SU-DHL-6 (cell line): ENCODE results near the gene EIF3K.

Experiments
- H2AFZ ChIP-seq: fragments of 200-600 bp; sonication (generic); 2 replicates; pipeline ENCODE4 v1.6.1; 2014; ENCODE audit warnings: low read depth, mild to moderate bottlenecking, moderate library complexity, mixed read lengths, antibody characterized with exemption, low read length; ENCODE audit not compliant: severe bottlenecking
- H3F3A ChIP-seq: fragments of 200-600 bp; shearing (Covaris generic); 2 replicates; pipeline ENCODE4 v1.6.0; 2016; ENCODE audit warnings: antibody characterized with exemption, mild to moderate bottlenecking; ENCODE audit not compliant: insufficient read depth
- H3K27ac ChIP-seq: fragments of 200-600 bp; sonication (generic); 2 replicates; pipeline ENCODE4 v1.5.1; 2016; ENCODE audit warnings: low read depth, mild to moderate bottlenecking, low read length, moderate library complexity, mixed read lengths
- H3K27me3 ChIP-seq: fragments of 200-600 bp; sonication (generic), shearing (Covaris generic); 2 replicates; pipeline ENCODE4 v1.6.0; 2014; ENCODE audit warnings: mild to moderate bottlenecking, low read length
- H3K36me3 ChIP-seq: fragments of 200-600 bp; sonication (generic); 2 replicates; pipeline ENCODE4 v1.6.1; 2014; ENCODE audit warnings: mild to moderate bottlenecking, low read length, mixed read lengths
- H3K4me2 ChIP-seq: fragments of 300-600, 200-600 bp; shearing (Covaris generic), sonication (generic); 2 replicates; pipeline ENCODE4 v1.6.0; 2014; ENCODE audit warnings: low read length, low read depth, mild to moderate bottlenecking; ENCODE audit not compliant: poor library complexity, severe bottlenecking
- H3K4me3 ChIP-seq: fragments of 200-600 bp; sonication (generic); 2 replicates; pipeline ENCODE4 v1.5.1; 2014; ENCODE audit warnings: antibody characterized with exemption, low read length, mild to moderate bottlenecking, mixed read lengths; ENCODE audit not compliant: insufficient read depth, poor library complexity, severe bottlenecking
- H3K79me2 ChIP-seq: fragments of 200-600 bp; sonication (generic); 2 replicates; pipeline ENCODE4 v1.6.1; 2014; ENCODE audit warnings: mild to moderate bottlenecking, low read length, moderate library complexity; ENCODE audit not compliant: insufficient read depth
- H3K9ac ChIP-seq: fragments of 200-600 bp; sonication (generic); 2 replicates; pipeline ENCODE4 v1.7.0; 2014; ENCODE audit warnings: mild to moderate bottlenecking, low read length
- H3K9me2 ChIP-seq: fragments of 200-600 bp; sonication (generic); replicated peaks from 2 replicates; pipeline ENCODE4 v1.6.1; 2014; ENCODE audit warnings: low read length; ENCODE audit not compliant: insufficient read depth
- H3K9me3 ChIP-seq: fragments of 200-600 bp; sonication (generic); 2 replicates; pipeline ENCODE4 v1.6.1; 2014; ENCODE audit warnings: low read length, mixed read lengths; ENCODE audit not compliant: insufficient read depth
- H4K20me1 ChIP-seq: fragments of 200-600 bp; sonication (generic); 2 replicates; pipeline ENCODE4 v1.6.1; 2014; ENCODE audit warnings: low read depth, mild to moderate bottlenecking, antibody characterized with exemption, low read length, moderate library complexity, mixed read lengths
- CTCF ChIP-seq: fragments of 200-600 bp; sonication (generic); IDR thresholded peaks from one replicate; pipeline ENCODE4 v1.5.1; 2017; ENCODE audit warnings: antibody characterized with exemption, mild to moderate bottlenecking, low read length, moderate library complexity; ENCODE audit not compliant: insufficient read depth, poor library complexity, severe bottlenecking
- EZH2phosphoT487 ChIP-seq: fragments of 200-600 bp; sonication (generic), shearing (Covaris generic); conservative IDR thresholded peaks from 2 replicates; pipeline ENCODE4 v1.6.1; 2018; ENCODE audit warnings: mild to moderate bottlenecking, antibody characterized with exemption, low read length, moderate library complexity, mixed read lengths

EIF3K gene

DNA sequence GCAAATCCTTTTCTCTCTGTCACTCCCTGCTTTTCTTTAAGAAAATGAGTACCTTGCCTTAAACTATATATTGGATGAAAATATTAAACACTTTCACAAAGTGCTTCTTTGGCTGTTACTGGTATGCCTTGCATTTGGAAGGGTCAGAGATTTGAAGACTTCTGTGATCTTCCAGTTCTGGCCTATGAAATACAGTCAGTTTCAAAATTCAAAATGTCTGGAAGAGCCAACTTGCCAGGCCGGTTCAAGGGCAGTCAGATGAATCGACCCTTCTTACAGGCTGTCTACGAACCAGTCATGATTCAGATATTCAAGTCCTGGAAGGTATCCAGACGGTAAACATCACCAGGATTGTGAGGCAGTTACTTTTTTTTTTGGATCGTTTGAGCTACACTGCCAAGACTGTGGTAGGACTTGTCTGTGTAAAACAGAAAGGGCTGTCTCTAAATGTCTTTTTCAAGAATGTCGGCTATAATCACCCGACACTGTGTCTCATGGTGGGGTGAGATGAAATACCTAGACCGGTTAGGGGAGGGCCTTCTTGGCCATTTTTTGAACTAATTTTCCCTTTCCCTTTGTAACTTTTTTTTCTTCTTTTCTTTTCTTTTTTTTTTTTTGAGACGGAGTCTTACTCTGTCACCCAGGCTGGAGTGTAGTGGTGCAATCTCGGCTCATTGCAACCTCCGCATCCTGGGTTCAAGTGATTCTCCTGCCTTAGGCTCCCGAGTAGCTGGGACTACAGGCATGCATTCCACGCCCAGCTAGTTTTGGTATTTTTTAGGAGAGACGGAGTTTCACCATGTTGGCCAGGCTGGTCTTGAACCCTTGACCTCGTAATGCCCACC is 39.7 kb downstream of the EIF3K start:
- no peak overlapping the region for H3K4me2 ChIP-seq
- no peaks in the 10 kb centered on the region for H3F3A ChIP-seq
- H3K79me2 ChIP-seq = peaks cover 98% of the 10 kb centered on the region
- H3K4me3 ChIP-seq = no peak overlapping the region
- TF ChIP-seq EZH2phosphoT487 (no peak), CTCF (no peak)
- no peaks in the 10 kb centered on the region for H3K27me3 ChIP-seq
- H3K9me2 ChIP-seq = no peaks in the 10 kb centered on the region
- H3K9ac ChIP-seq = no peak overlapping the region
- H2AFZ ChIP-seq = no peak overlapping the region
- no peaks in the 10 kb centered on the region for H3K9me3 ChIP-seq
- no peaks in the 10 kb centered on the region; the same call in 1 of the 2 replicates for H3K36me3 ChIP-seq
- no peak overlapping the region for H3K27ac ChIP-seq
- H4K20me1 ChIP-seq = peaks cover 15% of the 10 kb centered on the region; the same call in 1 of the 2 replicates

- Histone ChIP-seq H3K9me2 (no peaks in the 10 kb centered on the region), H3K36me3 (no peaks in the 10 kb centered on the region), H3K9me3 (no peaks in the 10 kb centered on the region), H3K9ac (no peak overlapping the region), H3K4me2 (no peak overlapping the region), H3F3A (no peaks in the 10 kb centered on the region), H3K27ac (no peak overlapping the region), H3K79me2 (peaks cover 98% of the 10 kb centered on the region), H2AFZ (no peak overlapping the region), H3K4me3 (no peak overlapping the region), H3K27me3 (no peaks in the 10 kb centered on the region), H4K20me1 (peaks cover 12% of the 10 kb centered on the region; the same call in 1 of the 2 replicates)
- TF ChIP-seq EZH2phosphoT487 (no peak), CTCF (no peak)
Observed at GRCh38 chr19:38660724-38661123, 41.7 kb downstream of the EIF3K start.

- H3K9ac ChIP-seq = no peak overlapping the region
- no peak overlapping the region for H3K4me3 ChIP-seq
- H3F3A ChIP-seq = no peaks in the 10 kb centered on the region
- peaks cover 12% of the 10 kb centered on the region; the same call in 1 of the 2 replicates for H4K20me1 ChIP-seq
- H2AFZ ChIP-seq = no peak overlapping the region
- no peaks in the 10 kb centered on the region for H3K9me3 ChIP-seq
- H3K36me3 ChIP-seq = no peaks in the 10 kb centered on the region
- H3K4me2 ChIP-seq = no peak overlapping the region
- no peak overlapping the region for H3K27ac ChIP-seq
- H3K9me2 ChIP-seq = no peaks in the 10 kb centered on the region
- TF ChIP-seq CTCF = no peak
- TF ChIP-seq EZH2phosphoT487 = no peak
- no peaks in the 10 kb centered on the region for H3K27me3 ChIP-seq
- H3K79me2 ChIP-seq = peaks cover 98% of the 10 kb centered on the region
Observed at GRCh38 chr19:38661136-38661535, 42.1 kb downstream of the EIF3K start.
